HCT116 (cell line): ENCODE measurements around the gene CYB561A3. TPM values are rescaled to one million over a fixed set of nuclear protein-coding genes. Genes with fewer than 3 reads are reported as not detected.

ENCODE experiments used
- ATAC-seq: fragments of 200-7000 bp; cut with Tn5 transposase; 2 replicates; pipeline ENCODE4 v1.9.1; 2020; ENCODE audit warnings: mild to moderate bottlenecking, moderate library complexity
- BruUV-seq: library from RNA; stranded (reverse); fragments of 400-500 nt; replicated peaks from 2 replicates; lab custom pipeline; 2021; lab: Mats Ljungman, UMichigan
- CTCF ChIA-PET: fragments of 300-600 bp; sonication (Branson Sonifier 250); formaldehyde crosslinking; loops from one replicate; lab custom pipeline; 2021; ENCODE audit warnings: antibody characterized with exemption; lab: Charles Lee
- POLR2A ChIA-PET: fragments of 300-600, 350-600 bp; sonication (Branson Sonifier 250); formaldehyde crosslinking; loops from one replicate; lab custom pipeline; 2021; ENCODE audit warnings: antibody characterized with exemption; lab: Charles Lee
- RAD21 ChIA-PET, 2 experiments: fragments of 300-600 bp; sonication (Branson Sonifier 250); formaldehyde crosslinking; loops; one replicate each; lab custom pipeline; 2023; ENCODE audit warnings: low total read pairs in 2 of 2; ENCODE audit not compliant: uncharacterized antibody in 2 of 2, unreplicated experiment in 2 of 2, low non-redundant PET in 1 of 2; lab: Charles Lee
- DNase-seq: peaks from one replicate; pipeline ENCODE4 v3.0.0-alpha.2; 2010; ENCODE audit warnings: low read depth, low spot score
- H2AFZ ChIP-seq: fragments of 200-600 bp; shearing (Covaris generic), sonication (generic); 2 replicates; pipeline ENCODE4 v1.6.1; 2017; ENCODE audit warnings: low read depth, mixed run types, mixed read lengths, antibody characterized with exemption, low read length; ENCODE audit not compliant: poor library complexity, severe bottlenecking
- H3K27ac ChIP-seq: 2 replicates; pipeline ENCODE4 v1.5.1; 2012; ENCODE audit warnings: low read depth, low read length
- H3K27me3 ChIP-seq: fragments of 200-600 bp; sonication (generic); 2 replicates; pipeline ENCODE4 v1.6.1; 2016; ENCODE audit warnings: mixed run types, low read length, mixed read lengths; ENCODE audit not compliant: insufficient read depth
- H3K36me3 ChIP-seq, 2 experiments: fragments of 200-500 bp in 1 of 2; fragments of 200-600 bp in 1 of 2; sonication (Bioruptor generic) in 1 of 2; sonication (generic) in 1 of 2; 2 replicates each; pipeline versions ENCODE4 v1.5.1 to v1.6.1; 2014 to 2016; ENCODE audit warnings: low read length in 2 of 2, inconsistent platforms in 1 of 2, mixed read lengths in 1 of 2, mixed run types in 1 of 2; ENCODE audit not compliant: insufficient read depth in 2 of 2, control insufficient read depth in 1 of 2
- H3K4me1 ChIP-seq, 2 experiments: fragments of 200-600 bp in 1 of 2; sonication (generic) in 1 of 2; 2 replicates each; pipeline versions ENCODE4 v1.5.1 to v1.6.1; 2012 to 2017; ENCODE audit warnings: low read length in 2 of 2, inconsistent platforms in 1 of 2, mild to moderate bottlenecking in 1 of 2, mixed read lengths in 1 of 2, mixed run types in 1 of 2, moderate library complexity in 1 of 2; ENCODE audit not compliant: insufficient read depth in 2 of 2, control insufficient read depth in 1 of 2
- H3K4me2 ChIP-seq: fragments of 200-600 bp; sonication (generic); 2 replicates; pipeline ENCODE4 v1.6.1; 2017; ENCODE audit warnings: mixed run types, low read length, mixed read lengths
- H3K4me3 ChIP-seq, 2 experiments: fragments of 200-600 bp in 1 of 2; sonication (generic) in 1 of 2; replicated peaks in 1 of 2; 2 replicates each; pipeline ENCODE4 v1.5.1; 2011 to 2016; ENCODE audit warnings: low read length in 2 of 2, control low read depth in 1 of 2, low read depth in 1 of 2, mild to moderate bottlenecking in 1 of 2, mixed read lengths in 1 of 2, mixed run types in 1 of 2
- H3K79me2 ChIP-seq: fragments of 200-600 bp; sonication (generic); 2 replicates; pipeline ENCODE4 v1.6.1; 2017; ENCODE audit warnings: mild to moderate bottlenecking, mixed run types, low read length, moderate library complexity, mixed read lengths; ENCODE audit not compliant: insufficient read depth
- H3K9ac ChIP-seq: fragments of 200-600 bp; sonication (generic); 2 replicates; pipeline ENCODE4 v1.6.1; 2016; ENCODE audit warnings: low read length, mixed read lengths
- H3K9me2 ChIP-seq: fragments of 200-600 bp; sonication (generic), shearing (Covaris generic); 2 replicates; pipeline ENCODE4 v1.6.1; 2017; ENCODE audit warnings: mixed run types, mild to moderate bottlenecking, moderate library complexity; ENCODE audit not compliant: insufficient read depth
- H3K9me3 ChIP-seq, 2 experiments: fragments of 200-500 bp in 1 of 2; fragments of 200-600 bp in 1 of 2; sonication (Bioruptor generic) in 1 of 2; sonication (generic) in 1 of 2; 2 replicates each; pipeline ENCODE4 v1.6.1; 2014 to 2017; ENCODE audit warnings: low read length in 2 of 2, mixed read lengths in 2 of 2, inconsistent platforms in 1 of 2, low read depth in 1 of 2, mild to moderate bottlenecking in 1 of 2, mixed run types in 1 of 2, moderate library complexity in 1 of 2; ENCODE audit not compliant: control insufficient read depth in 1 of 2, insufficient read depth in 1 of 2
- H4K20me1 ChIP-seq: fragments of 200-600 bp; sonication (generic), shearing (Covaris generic); 2 replicates; pipeline ENCODE4 v1.6.1; 2017; ENCODE audit warnings: mixed run types, mild to moderate bottlenecking, moderate library complexity; ENCODE audit not compliant: insufficient read depth
- CBX3 ChIP-seq: IDR thresholded peaks from 2 replicates; pipeline ENCODE4 v1.6.1; 2012; ENCODE audit warnings: low read depth
- CTCF ChIP-seq, 3 experiments: fragments of 200-600 bp in 1 of 3; sonication (generic) in 1 of 3; IDR thresholded peaks in 2 of 3; conservative IDR thresholded peaks in 1 of 3; 2 replicates each; pipeline ENCODE4 v1.5.1; 2012 to 2017; ENCODE audit warnings: low read depth in 2 of 3, low read length in 2 of 3, antibody characterized with exemption in 1 of 3, borderline replicate concordance in 1 of 3, control low read depth in 1 of 3, mild to moderate bottlenecking in 1 of 3, mixed read lengths in 1 of 3, mixed run types in 1 of 3, moderate library complexity in 1 of 3; ENCODE audit not compliant: insufficient read depth in 1 of 3
- EGR1 ChIP-seq: IDR thresholded peaks from 2 replicates; pipeline ENCODE4 v1.6.1; 2012; ENCODE audit warnings: low read depth
- EZH2 ChIP-seq: fragments of 200-600 bp; sonication (generic); IDR thresholded peaks from 2 replicates; pipeline ENCODE4 v1.6.1; 2017; ENCODE audit warnings: antibody characterized with exemption, mixed run types
- EZH2phosphoT487 ChIP-seq: fragments of 200-600 bp; IDR thresholded peaks from 2 replicates; pipeline ENCODE4 v1.6.1; 2018; ENCODE audit warnings: antibody characterized with exemption, borderline replicate concordance
- POLR2A ChIP-seq: IDR thresholded peaks from 2 replicates; pipeline ENCODE4 v1.7.0; 2011; ENCODE audit warnings: borderline replicate concordance; ENCODE audit not compliant: insufficient read depth, insufficient read length; ENCODE audit errors: extremely low read depth
- POLR2AphosphoS5 ChIP-seq: IDR thresholded peaks from 2 replicates; pipeline ENCODE4 v1.6.1; 2011; ENCODE audit warnings: mild to moderate bottlenecking, low read depth, low read length, moderate library complexity
- RAD21 ChIP-seq: IDR thresholded peaks from 2 replicates; pipeline ENCODE4 v1.6.1; 2012; ENCODE audit warnings: low read depth, mild to moderate bottlenecking
- SIN3A ChIP-seq: IDR thresholded peaks from 2 replicates; pipeline ENCODE4 v1.6.1; 2012; ENCODE audit warnings: low read depth
- SP1 ChIP-seq: IDR thresholded peaks from 2 replicates; pipeline ENCODE4 v1.6.1; 2012; ENCODE audit warnings: low read depth
- SRF ChIP-seq: IDR thresholded peaks from 2 replicates; pipeline ENCODE4 v1.6.1; 2012; ENCODE audit warnings: low read depth
- TCF7L2 ChIP-seq: IDR thresholded peaks from 2 replicates; pipeline ENCODE4 v1.7.0; 2011; ENCODE audit warnings: borderline replicate concordance, inconsistent platforms; ENCODE audit not compliant: insufficient read depth, insufficient read length; ENCODE audit errors: extremely low read depth
- YY1 ChIP-seq: IDR thresholded peaks from 2 replicates; pipeline ENCODE4 v1.6.1; 2011; ENCODE audit warnings: low read length, low read depth, moderate library complexity, mild to moderate bottlenecking; ENCODE audit not compliant: insufficient replicate concordance; ENCODE audit errors: extremely low read depth
- ZBTB33 ChIP-seq: IDR thresholded peaks from 2 replicates; pipeline ENCODE4 v1.6.1; 2011; ENCODE audit warnings: mild to moderate bottlenecking, low read length, moderate library complexity; ENCODE audit not compliant: insufficient replicate concordance; ENCODE audit errors: extremely low read depth
- ZFX ChIP-seq: fragments of 450-650 bp; IDR thresholded peaks from 2 replicates; pipeline ENCODE4 v1.6.1; 2017
- ZNF274 ChIP-seq: fragments of 200-500 bp; sonication (Bioruptor generic); IDR thresholded peaks from 2 replicates; pipeline ENCODE4 v1.6.1; 2014; ENCODE audit warnings: mild to moderate bottlenecking, low read depth, low read length, inconsistent platforms
- intact Hi-C: fragments of 100-400 bp; cut with micrococcal nuclease; formaldehyde crosslinking; loops from 2 replicates; pipeline ENCODE4 v1.10.0; 2022
- total RNA-seq: library from RNA; stranded (reverse); gene quantifications from one replicate; pipeline ENCODE4 v1.2.1, GENCODE V29; 2021; ENCODE audit not compliant: unreplicated experiment
- TF ChIP-seq, protein P1 (sequence below): IDR thresholded peaks from 2 replicates; pipeline ENCODE4 v1.6.1; 2012

The CYB561A3 gene
- total RNA-seq, 1 experiment from 2014 or later = 34.1 TPM

- DNase-seq (no peak), ATAC-seq (no peak)
- Histone ChIP-seq H4K20me1 (no peaks in the 10 kb centered on the region; the same call in 1 of the 2 replicates), H3K36me3 (peaks cover 63 to 71% of the 10 kb centered on the region in 2 experiments), H3K79me2 (peaks cover 58% of the 10 kb centered on the region), H3K9me2 (no peaks in the 10 kb centered on the region), H3K27me3 (no peaks in the 10 kb centered on the region), H2AFZ (no peak overlapping the region), H3K4me3 (no peak overlapping the region), H3K4me1 (peaks cover 0 to under 1% of the 10 kb centered on the region in 2 experiments; a peak in 1 of 4 replicates), H3K27ac (no peak overlapping the region), H3K9ac (no peak overlapping the region), H3K9me3 (no peaks in the 10 kb centered on the region), H3K4me2 (no peak overlapping the region)
- intact Hi-C loops = no loop called here
- RAD21 ChIA-PET = no interaction called here
- no TSS peak for BruUV-seq
- CTCF ChIA-PET = no interaction called here
- TF ChIP-seq SP1 = no peak
- TF ChIP-seq ZNF274 = no peak
- no peak for TF ChIP-seq CTCF (IDR thresholded peaks at IDR 0.05 in 2 of 3, conservative IDR thresholded peaks at IDR 0.05 in 1 of 3; ENCODE audit: borderline replicate concordance in 1 of 3, insufficient read depth in 1 of 3, low read depth in 2 of 3, low read length in 2 of 3)
- no peak for TF ChIP-seq EZH2
- TF ChIP-seq EGR1 = no peak
- TF ChIP-seq, protein P1, sequence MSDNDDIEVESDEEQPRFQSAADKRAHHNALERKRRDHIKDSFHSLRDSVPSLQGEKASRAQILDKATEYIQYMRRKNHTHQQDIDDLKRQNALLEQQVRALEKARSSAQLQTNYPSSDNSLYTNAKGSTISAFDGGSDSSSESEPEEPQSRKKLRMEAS = no peak
- TF ChIP-seq ZFX = no peak
- no peak for TF ChIP-seq CBX3
- TF ChIP-seq RAD21 = no peak
- TF ChIP-seq EZH2phosphoT487 = no peak
- TF ChIP-seq SRF = no peak
- TF ChIP-seq YY1 = no peak
- TF ChIP-seq ZBTB33 = no peak
- TF ChIP-seq SIN3A = no peak
- no peak for TF ChIP-seq TCF7L2
- TF ChIP-seq POLR2AphosphoS5 = no peak
- TF ChIP-seq POLR2A = no peak
- POLR2A ChIA-PET = no interaction called here
Measured at GRCh38 chr11:61325649-61326414, 35.9 kb downstream of the CYB561A3 start.
